GM12865 (cell line): Measurements from ENCODE around the gene RAB3IP.

ENCODE experiments used
- DNase-seq: peaks from one replicate; pipeline ENCODE4 v3.0.0; 2010; ENCODE audit warnings: low read depth
- H3K4me3 ChIP-seq: 2 replicates; pipeline ENCODE4 v1.5.1; 2011; ENCODE audit warnings: mild to moderate bottlenecking, low read depth, low read length, control low read depth
- TF ChIP-seq, protein P1 (sequence below): IDR thresholded peaks from 2 replicates; pipeline ENCODE4 v1.5.1; 2011; ENCODE audit warnings: low read length, control low read depth, low read depth, inconsistent platforms; ENCODE audit not compliant: insufficient read depth; ENCODE audit errors: missing control alignments

Gene RAB3IP

GRCh38 chr12:69833696-69834095 lies 95.0 kb downstream of the RAB3IP start:
- TF ChIP-seq, protein P1, sequence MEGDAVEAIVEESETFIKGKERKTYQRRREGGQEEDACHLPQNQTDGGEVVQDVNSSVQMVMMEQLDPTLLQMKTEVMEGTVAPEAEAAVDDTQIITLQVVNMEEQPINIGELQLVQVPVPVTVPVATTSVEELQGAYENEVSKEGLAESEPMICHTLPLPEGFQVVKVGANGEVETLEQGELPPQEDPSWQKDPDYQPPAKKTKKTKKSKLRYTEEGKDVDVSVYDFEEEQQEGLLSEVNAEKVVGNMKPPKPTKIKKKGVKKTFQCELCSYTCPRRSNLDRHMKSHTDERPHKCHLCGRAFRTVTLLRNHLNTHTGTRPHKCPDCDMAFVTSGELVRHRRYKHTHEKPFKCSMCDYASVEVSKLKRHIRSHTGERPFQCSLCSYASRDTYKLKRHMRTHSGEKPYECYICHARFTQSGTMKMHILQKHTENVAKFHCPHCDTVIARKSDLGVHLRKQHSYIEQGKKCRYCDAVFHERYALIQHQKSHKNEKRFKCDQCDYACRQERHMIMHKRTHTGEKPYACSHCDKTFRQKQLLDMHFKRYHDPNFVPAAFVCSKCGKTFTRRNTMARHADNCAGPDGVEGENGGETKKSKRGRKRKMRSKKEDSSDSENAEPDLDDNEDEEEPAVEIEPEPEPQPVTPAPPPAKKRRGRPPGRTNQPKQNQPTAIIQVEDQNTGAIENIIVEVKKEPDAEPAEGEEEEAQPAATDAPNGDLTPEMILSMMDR, result no peak
- DNase-seq, result no peak
- no peak overlapping the region for H3K4me3 ChIP-seq

DNA sequence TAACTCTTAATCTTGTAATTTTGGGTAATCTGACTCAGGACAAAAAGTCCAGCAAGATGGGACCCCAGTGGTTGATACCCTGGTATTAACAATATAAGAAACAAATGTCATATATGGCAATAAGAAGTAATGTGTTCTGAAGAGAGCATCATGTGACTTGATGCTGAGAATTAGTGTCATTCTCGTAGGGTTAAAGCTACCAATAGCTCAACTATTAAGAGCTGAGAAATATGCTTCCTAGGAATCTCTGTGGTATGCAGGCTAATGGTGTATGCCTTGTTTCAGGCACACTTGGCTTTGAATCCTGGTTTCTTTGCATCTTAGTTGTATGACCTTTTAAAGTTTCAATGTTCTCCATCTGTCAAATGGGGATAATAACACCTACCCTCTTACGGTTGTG lies 95.5 kb downstream of the RAB3IP start:
- no peak overlapping the region for H3K4me3 ChIP-seq
- DNase-seq, result no peak
- TF ChIP-seq, protein P1, result no peak

DNA sequence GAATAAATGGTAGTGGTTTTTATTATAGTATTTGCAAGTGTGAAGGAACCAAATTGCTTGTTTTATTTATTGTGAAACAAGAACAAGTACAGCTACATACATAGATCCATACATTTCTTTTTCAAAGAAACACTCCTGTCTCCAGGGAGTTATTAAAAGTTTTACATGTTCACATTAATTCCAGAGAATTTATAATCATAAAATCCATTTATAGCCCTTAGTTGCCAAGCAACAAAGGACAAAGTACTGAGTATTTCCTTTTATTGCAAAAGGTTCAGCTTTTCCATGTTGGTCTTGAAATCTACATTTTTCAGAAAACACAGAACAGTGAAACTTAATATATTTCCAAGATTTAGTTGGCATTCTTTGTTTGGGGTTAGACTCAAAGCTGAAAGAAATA lies 95.9 kb downstream of the RAB3IP start:
- H3K4me3 ChIP-seq, result no peak overlapping the region
- TF ChIP-seq, protein P1, result no peak
- DNase-seq, result no peak

DNA sequence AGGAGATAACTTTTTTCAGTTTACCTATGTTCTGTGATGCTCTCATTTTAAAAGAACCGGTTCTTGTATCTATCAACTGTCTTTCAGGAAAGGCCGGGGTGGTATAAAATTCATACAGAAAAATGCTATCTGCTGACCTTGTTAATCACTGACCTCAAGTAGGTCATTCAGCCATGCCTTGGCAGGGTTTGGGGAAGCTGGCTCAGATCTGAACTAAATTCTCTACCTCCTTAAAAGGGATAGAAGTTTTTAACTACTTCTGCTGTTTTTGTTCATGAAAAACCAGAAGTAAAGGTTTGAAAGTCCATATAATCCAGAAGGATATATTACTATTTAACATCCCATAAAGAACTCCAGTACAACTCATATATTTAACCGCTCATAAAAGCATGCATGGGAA lies 96.4 kb downstream of the RAB3IP start:
- TF ChIP-seq, protein P1, result no peak
- no peak overlapping the region for H3K4me3 ChIP-seq
- no peak for DNase-seq

- no peak overlapping the region for H3K4me3 ChIP-seq
- no peak for DNase-seq
- TF ChIP-seq, protein P1, result no peak
Observed at GRCh38 chr12:69836015-69836414, 97.4 kb downstream of the RAB3IP start.

DNA sequence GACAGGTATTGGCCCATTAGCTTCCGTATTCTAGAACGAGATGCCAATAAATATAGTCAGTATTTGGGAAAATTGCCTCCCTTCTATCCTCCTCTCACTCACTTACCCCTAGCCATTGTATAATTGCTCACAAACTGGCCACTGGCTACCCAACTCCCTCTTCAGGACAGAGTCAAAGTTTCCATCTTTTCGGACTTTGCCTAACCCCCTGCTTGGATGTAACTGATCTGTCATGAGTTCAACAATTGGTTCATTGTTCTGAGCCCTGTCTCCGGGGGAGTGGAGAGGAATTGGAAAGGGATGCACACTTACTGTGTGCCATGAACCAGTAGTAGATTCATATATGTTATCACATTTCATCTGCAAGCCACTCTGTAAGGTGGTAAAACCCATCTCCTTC lies 98.5 kb downstream of the RAB3IP start:
- TF ChIP-seq, protein P1, result no peak
- DNase-seq, result no peak
- no peak overlapping the region for H3K4me3 ChIP-seq

- no peak for DNase-seq
- H3K4me3 ChIP-seq, result no peak overlapping the region
- TF ChIP-seq, protein P1, result no peak
Observed at GRCh38 chr12:69837657-69838415, 99.2 kb downstream of the RAB3IP start.
